ENCODE results near the gene GTF2A1L.

GTF2A1L gene

GRCh38 chr2:48709096-48710034 is 91.7 kb downstream of the GTF2A1L start:
- no peak for DNase-seq

- DNase-seq: no peak
Measured at GRCh38 chr2:48711343-48711742, 93.7 kb downstream of the GTF2A1L start.

- no peak for DNase-seq
Measured at GRCh38 chr2:48712151-48712550, 94.5 kb downstream of the GTF2A1L start.

- no peak for DNase-seq
Measured at GRCh38 chr2:48713647-48714046, 96.0 kb downstream of the GTF2A1L start.

GRCh38 chr2:48714245-48714644 is 96.6 kb downstream of the GTF2A1L start:
- no peak for DNase-seq

DNA sequence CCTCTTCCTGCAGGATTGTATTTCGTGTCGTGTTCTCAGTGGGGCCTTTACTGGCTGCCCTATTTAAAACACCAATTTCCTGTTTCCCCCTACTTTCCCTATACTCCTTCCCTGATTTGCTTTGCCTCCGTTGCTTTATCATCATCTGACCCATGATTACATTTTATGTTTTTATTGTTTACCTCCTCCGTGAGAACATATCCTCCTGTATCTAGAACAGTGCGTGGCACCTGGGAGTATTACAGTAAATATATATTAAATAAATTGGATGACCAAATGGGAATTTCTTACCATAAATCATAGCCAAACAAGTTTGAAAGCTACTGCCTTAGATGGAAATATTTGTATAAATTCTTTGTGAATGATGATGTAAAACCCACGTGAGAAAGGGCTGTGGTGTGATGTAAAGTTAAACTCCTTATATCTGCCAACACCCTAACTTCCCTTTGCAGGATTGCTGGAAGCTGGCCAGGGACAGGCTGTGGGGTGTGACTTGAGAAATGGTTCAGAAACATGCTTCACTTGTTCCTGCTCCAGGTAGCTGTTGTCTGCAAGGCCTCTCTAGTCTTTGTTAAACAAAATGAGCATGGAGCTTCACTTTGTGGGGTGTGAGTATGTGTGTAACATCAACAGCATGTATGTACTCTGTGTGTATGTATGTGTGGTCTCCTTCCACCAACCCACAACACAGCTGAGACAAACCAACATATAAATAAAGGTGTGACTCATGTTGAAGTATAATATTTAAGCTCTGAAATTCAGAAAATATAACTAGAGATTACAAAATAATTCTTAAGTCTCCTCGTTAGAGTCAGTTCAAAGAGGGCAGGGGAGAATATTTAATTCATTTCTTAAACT is 97.6 kb downstream of the GTF2A1L start:
- DNase-seq: no peak

- no peak for DNase-seq
Measured at GRCh38 chr2:48715956-48716355, 98.3 kb downstream of the GTF2A1L start.

- no peak for DNase-seq
Measured at GRCh38 chr2:48717846-48718245, 100.2 kb downstream of the GTF2A1L start.

GRCh38 chr2:48719480-48720177 is 102.0 kb downstream of the GTF2A1L start:
- DNase-seq: no peak

DNA sequence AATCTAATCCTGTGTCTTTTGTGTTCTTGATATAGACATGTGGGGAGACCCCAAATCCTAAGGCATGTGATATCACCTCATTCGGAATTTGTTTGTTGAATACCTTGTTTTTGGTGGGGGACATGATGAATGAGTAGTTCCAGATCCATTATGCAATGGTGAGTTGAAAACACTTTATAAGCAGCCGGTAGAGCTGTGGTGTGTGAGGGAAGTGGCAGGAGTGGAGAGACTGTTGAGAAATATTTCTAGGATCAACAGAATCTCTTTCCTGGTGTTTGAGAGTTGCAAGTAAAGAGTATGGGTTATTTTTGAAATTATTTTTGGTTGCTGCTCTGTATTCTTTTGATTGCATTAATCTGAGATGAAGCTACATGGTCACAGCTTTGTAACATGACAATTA is 103.5 kb downstream of the GTF2A1L start:
- no peak for DNase-seq

DNA sequence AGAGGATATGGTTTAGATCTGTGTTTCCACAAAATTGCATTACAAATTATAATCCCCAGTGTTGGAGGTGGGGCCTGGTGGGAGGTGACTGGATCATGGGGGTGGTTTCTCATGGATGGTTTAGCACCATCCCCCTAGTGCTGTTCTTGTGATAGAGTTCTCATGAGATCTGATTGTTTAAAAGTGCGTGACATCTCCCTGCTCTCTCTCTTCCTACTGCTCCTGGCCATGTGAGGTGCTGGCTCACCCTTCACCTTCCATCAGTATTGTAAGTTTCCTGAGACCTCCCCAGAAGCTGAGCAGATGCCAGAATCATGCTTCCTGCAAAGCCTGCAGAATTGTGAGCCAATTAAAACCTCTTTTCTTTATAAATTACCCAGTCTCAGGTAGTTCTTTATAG is 104.7 kb downstream of the GTF2A1L start:
- DNase-seq: no peak

- no peak for DNase-seq
Measured at GRCh38 chr2:48723129-48723528, 105.5 kb downstream of the GTF2A1L start.

- DNase-seq: no peak
Measured at GRCh38 chr2:48724278-48724677, 106.6 kb downstream of the GTF2A1L start.

- DNase-seq: no peak
Measured at GRCh38 chr2:48725696-48726494, 108.2 kb downstream of the GTF2A1L start.

DNA sequence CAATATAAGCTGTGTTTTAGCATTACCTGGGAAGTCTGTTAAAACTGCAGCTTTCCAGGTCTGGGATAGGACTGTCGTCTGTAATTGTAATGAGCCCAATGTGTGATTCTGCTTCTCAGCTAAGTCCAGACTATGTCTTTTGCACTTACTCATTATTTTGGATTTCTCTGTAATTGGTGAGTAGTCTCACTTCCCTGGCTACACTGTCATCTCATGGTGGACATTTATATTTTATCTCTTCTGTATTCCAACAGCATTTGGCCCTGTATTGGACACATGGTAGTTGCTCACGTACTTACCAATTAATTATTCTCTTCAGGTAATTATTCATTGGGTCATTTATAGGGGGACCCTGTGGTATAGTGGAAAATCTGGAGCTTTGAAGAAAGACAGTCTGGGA is 109.9 kb downstream of the GTF2A1L start:
- DNase-seq: no peak

DNA sequence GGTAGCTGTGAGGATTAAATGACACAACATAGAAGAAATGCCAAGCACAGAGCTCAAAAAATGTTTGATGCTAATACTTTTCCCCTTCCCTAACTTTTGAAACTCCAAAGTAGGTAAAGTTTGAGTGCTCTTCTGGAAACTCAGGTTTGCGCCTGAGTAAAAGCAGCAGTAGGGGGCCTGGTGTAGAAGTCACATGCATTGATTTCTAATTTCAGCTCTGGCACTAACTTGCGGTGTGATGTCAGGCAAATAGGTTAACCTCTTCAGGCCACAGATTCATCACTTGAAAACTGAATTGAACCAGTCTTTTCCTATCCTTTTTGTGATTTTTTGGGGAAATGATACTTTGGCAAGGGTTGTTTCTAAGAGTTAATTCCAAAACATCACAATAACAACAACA is 110.6 kb downstream of the GTF2A1L start:
- no peak for DNase-seq

DNA sequence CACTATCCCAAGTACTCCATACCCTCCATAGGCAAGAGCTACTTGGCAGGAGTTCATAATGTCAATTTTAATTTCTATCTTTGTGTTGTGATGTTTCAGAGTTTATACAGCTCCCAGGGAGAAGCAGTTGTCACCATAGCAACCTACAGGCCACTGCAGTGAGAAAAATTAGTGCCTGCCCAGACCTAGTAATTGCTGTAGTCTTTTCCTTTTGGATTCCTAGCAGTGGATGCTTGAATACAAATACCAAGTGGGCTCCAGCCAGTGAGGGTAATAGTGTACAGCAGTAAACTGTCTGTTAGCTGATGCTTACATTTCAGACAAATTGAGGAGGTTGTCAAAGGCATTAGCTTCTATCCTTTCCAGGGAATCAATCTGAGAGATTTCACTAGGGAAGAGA is 111.2 kb downstream of the GTF2A1L start:
- no peak for DNase-seq
